SK-N-SH treated with all-trans-retinoic acid at 6 μM for 48 hours (cell line): Measurements from ENCODE around the gene TMEM132A.

Experiments
- ATAC-seq: fragments of 200-7000 bp; cut with Tn5 transposase; 3 replicates; pipeline ENCODE4 v1.9.1; 2020; ENCODE audit warnings: mild to moderate bottlenecking, moderate library complexity
- ARNTL ChIP-seq: fragments of 450-650 bp; formaldehyde crosslinking; IDR thresholded peaks from 2 replicates; pipeline ENCODE4 v1.5.0; 2020; ENCODE audit warnings: low read depth, mild to moderate bottlenecking, moderate library complexity, borderline replicate concordance
- BACH2 ChIP-seq: fragments of 250-450 bp; sonication (Bioruptor Pico); IDR thresholded peaks from 2 replicates; pipeline ENCODE4 v1.9.0; 2021; ENCODE audit warnings: mild to moderate bottlenecking, borderline replicate concordance
- CREB5 ChIP-seq: fragments of 250-450 bp; sonication (Bioruptor Pico); IDR thresholded peaks from 2 replicates; pipeline ENCODE4 v1.5.1; 2020; ENCODE audit warnings: low read depth, mild to moderate bottlenecking, moderate library complexity
- CSDC2 ChIP-seq: fragments of 250-450 bp; sonication (Bioruptor Pico); IDR thresholded peaks from 2 replicates; pipeline ENCODE4 v1.5.0; 2020; ENCODE audit warnings: mild to moderate bottlenecking, moderate library complexity
- CSRNP3 ChIP-seq: fragments of 250-450 bp; sonication (Bioruptor Pico); IDR thresholded peaks from 2 replicates; pipeline ENCODE4 v1.5.1; 2021; ENCODE audit warnings: mild to moderate bottlenecking, moderate library complexity
- ESRRG ChIP-seq: fragments of 250-450 bp; sonication (Bioruptor Pico); IDR thresholded peaks from 2 replicates; pipeline ENCODE4 v1.6.1; 2021; ENCODE audit warnings: mild to moderate bottlenecking
- GLIS3 ChIP-seq: fragments of 250-450 bp; sonication (Bioruptor Pico); IDR thresholded peaks from 2 replicates; pipeline ENCODE4 v1.5.0; 2020; ENCODE audit warnings: mild to moderate bottlenecking, moderate library complexity
- ISL1 ChIP-seq: fragments of 250-450 bp; sonication (Bioruptor Pico); IDR thresholded peaks from 2 replicates; pipeline ENCODE4 v2.1.2; 2022; ENCODE audit warnings: mild to moderate bottlenecking, moderate library complexity
- OSR1 ChIP-seq: fragments of 250-450 bp; sonication (Bioruptor Pico); IDR thresholded peaks from 2 replicates; pipeline ENCODE4 v1.8.0; 2022; ENCODE audit warnings: moderate library complexity, mild to moderate bottlenecking, inconsistent platforms
- PATZ1 ChIP-seq: fragments of 250-450 bp; sonication (Bioruptor Pico); IDR thresholded peaks from 2 replicates; pipeline ENCODE4 v1.8.0; 2020; ENCODE audit warnings: mild to moderate bottlenecking, moderate library complexity, borderline replicate concordance
- POU6F1 ChIP-seq: fragments of 250-450 bp; sonication (Bioruptor Pico); IDR thresholded peaks from 2 replicates; pipeline ENCODE4 v1.8.0; 2021; ENCODE audit warnings: low read depth, mild to moderate bottlenecking, moderate library complexity, borderline replicate concordance
- PPARA ChIP-seq: fragments of 250-450 bp; sonication (Bioruptor Pico); IDR thresholded peaks from 2 replicates; pipeline ENCODE4 v1.5.0; 2020; ENCODE audit warnings: mild to moderate bottlenecking, borderline replicate concordance
- RARB ChIP-seq: fragments of 250-450 bp; sonication (Bioruptor Pico); IDR thresholded peaks from 2 replicates; pipeline ENCODE4 v1.8.0; 2021; ENCODE audit warnings: mild to moderate bottlenecking, moderate library complexity
- SNAI2 ChIP-seq: fragments of 250-450 bp; sonication (Bioruptor Pico); IDR thresholded peaks from 2 replicates; pipeline ENCODE4 v1.5.0; 2020; ENCODE audit warnings: mild to moderate bottlenecking, moderate library complexity
- TCF4 ChIP-seq: fragments of 250-450 bp; sonication (Bioruptor Pico); IDR thresholded peaks from 2 replicates; pipeline ENCODE4 v1.8.0; 2021; ENCODE audit warnings: mild to moderate bottlenecking, moderate library complexity, borderline replicate concordance
- TOX ChIP-seq: fragments of 250-450 bp; sonication (Bioruptor Pico); IDR thresholded peaks from 2 replicates; pipeline ENCODE4 v1.8.0; 2021; ENCODE audit warnings: mild to moderate bottlenecking, moderate library complexity, borderline replicate concordance
- TSHZ2 ChIP-seq: fragments of 250-450 bp; sonication (Bioruptor Pico); IDR thresholded peaks from 2 replicates; pipeline ENCODE4 v1.5.0; 2020; ENCODE audit warnings: mild to moderate bottlenecking, moderate library complexity
- ZC3H10 ChIP-seq: fragments of 250-450 bp; sonication (Bioruptor Pico); IDR thresholded peaks from 2 replicates; pipeline ENCODE4 v1.5.1; 2021; ENCODE audit warnings: mild to moderate bottlenecking, moderate library complexity
- ZFP3 ChIP-seq: fragments of 250-450 bp; sonication (Bioruptor Pico); IDR thresholded peaks from 2 replicates; pipeline ENCODE4 v1.5.0; 2020; ENCODE audit warnings: mild to moderate bottlenecking, moderate library complexity
- ZFP30 ChIP-seq: fragments of 450-650 bp; formaldehyde crosslinking; IDR thresholded peaks from 2 replicates; pipeline ENCODE4 v1.5.0; 2022; ENCODE audit warnings: mild to moderate bottlenecking, moderate library complexity
- ZNF565 ChIP-seq: fragments of 450-650 bp; formaldehyde crosslinking; conservative IDR thresholded peaks from 2 replicates; pipeline ENCODE4 v1.5.0; 2020; ENCODE audit warnings: low read depth, mild to moderate bottlenecking, moderate library complexity
- ZNF70 ChIP-seq: fragments of 450-650 bp; formaldehyde crosslinking; IDR thresholded peaks from 2 replicates; pipeline ENCODE4 v1.5.0; 2020; ENCODE audit warnings: mild to moderate bottlenecking, moderate library complexity
- ZNF8 ChIP-seq: fragments of 450-650 bp; formaldehyde crosslinking; IDR thresholded peaks from 2 replicates; pipeline ENCODE4 v1.5.0; 2020; ENCODE audit warnings: mild to moderate bottlenecking, moderate library complexity

The TMEM132A gene

GRCh38 chr11:60925868-60926267 is 1.6 kb downstream of the TMEM132A start:
- ATAC-seq = no peak
- TF ChIP-seq ZNF565 = no peak
- no peak for TF ChIP-seq ZNF70 (CRISPR knock-in tag)
- no peak for TF ChIP-seq CREB5
- no peak for TF ChIP-seq PPARA (CRISPR knock-in tag)
- no peak for TF ChIP-seq ARNTL (CRISPR knock-in tag)
- no peak for TF ChIP-seq PATZ1
- no peak for TF ChIP-seq OSR1 (CRISPR knock-in tag)
- TF ChIP-seq RARB (CRISPR knock-in tag) = no peak
- no peak for TF ChIP-seq ZC3H10 (CRISPR knock-in tag)
- TF ChIP-seq GLIS3 (CRISPR knock-in tag) = no peak
- no peak for TF ChIP-seq BACH2 (CRISPR knock-in tag)
- no peak for TF ChIP-seq ZFP3
- TF ChIP-seq ZNF8 (CRISPR knock-in tag) = no peak
- TF ChIP-seq ISL1 (CRISPR knock-in tag) = no peak
- TF ChIP-seq TSHZ2 (CRISPR knock-in tag) = no peak
- no peak for TF ChIP-seq ZFP30
- no peak for TF ChIP-seq CSDC2
- TF ChIP-seq SNAI2 (CRISPR knock-in tag) = no peak
- no peak for TF ChIP-seq POU6F1 (CRISPR knock-in tag)
- no peak for TF ChIP-seq TCF4 (CRISPR knock-in tag)

GRCh38 chr11:60926500-60926899 is 2.2 kb downstream of the TMEM132A start:
- no peak for ATAC-seq
- TF ChIP-seq GLIS3 (CRISPR knock-in tag) (no peak), SNAI2 (CRISPR knock-in tag) (no peak), ZNF8 (CRISPR knock-in tag) (no peak), ARNTL (CRISPR knock-in tag) (no peak), RARB (CRISPR knock-in tag) (no peak), ZFP3 (no peak), TOX (CRISPR knock-in tag) (no peak), ZFP30 (no peak), ESRRG (CRISPR knock-in tag) (no peak), CSDC2 (no peak), PPARA (CRISPR knock-in tag) (no peak), ZNF70 (CRISPR knock-in tag) (no peak), PATZ1 (no peak), ZNF565 (no peak), BACH2 (CRISPR knock-in tag) (no peak), POU6F1 (CRISPR knock-in tag) (no peak), CSRNP3 (no peak), TCF4 (CRISPR knock-in tag) (no peak), ISL1 (CRISPR knock-in tag) (no peak)
